Ishikawa (cell line): ENCODE measurements around the gene ARRB1.

Source experiments
- CEBPB ChIP-seq: IDR thresholded peaks from 2 replicates; pipeline ENCODE4 v1.6.1; 2012
- CREB1 ChIP-seq: IDR thresholded peaks from 2 replicates; pipeline ENCODE4 v1.6.1; 2012; ENCODE audit warnings: low read depth
- EGR1 ChIP-seq: IDR thresholded peaks from 2 replicates; pipeline ENCODE4 v1.6.1; 2012
- EP300 ChIP-seq: IDR thresholded peaks from 2 replicates; pipeline ENCODE4 v1.6.1; 2012; ENCODE audit warnings: borderline replicate concordance
- FOXM1 ChIP-seq: IDR thresholded peaks from 2 replicates; pipeline ENCODE4 v1.6.1; 2012; ENCODE audit warnings: low read depth, borderline replicate concordance
- MAX ChIP-seq: IDR thresholded peaks from 2 replicates; pipeline ENCODE4 v1.6.1; 2012
- NFIC ChIP-seq: IDR thresholded peaks from 2 replicates; pipeline ENCODE4 v1.6.1; 2012
- RAD21 ChIP-seq: IDR thresholded peaks from 2 replicates; pipeline ENCODE4 v1.6.1; 2012; ENCODE audit warnings: low read depth
- REST ChIP-seq: IDR thresholded peaks from 2 replicates; pipeline ENCODE4 v1.6.1; 2012; ENCODE audit warnings: low read depth, mild to moderate bottlenecking
- TAF1 ChIP-seq: IDR thresholded peaks from 2 replicates; pipeline ENCODE4 v1.6.1; 2012; ENCODE audit warnings: low read depth, mild to moderate bottlenecking
- TCF12 ChIP-seq: IDR thresholded peaks from 2 replicates; pipeline ENCODE4 v1.6.1; 2012; ENCODE audit warnings: low read depth
- TEAD4 ChIP-seq: IDR thresholded peaks from 2 replicates; pipeline ENCODE4 v1.6.1; 2012
- USF1 ChIP-seq: IDR thresholded peaks from 2 replicates; pipeline ENCODE4 v1.6.1; 2012
- YY1 ChIP-seq: IDR thresholded peaks from 2 replicates; pipeline ENCODE4 v1.6.1; 2012; ENCODE audit warnings: low read depth
- ZBTB7A ChIP-seq: IDR thresholded peaks from 2 replicates; pipeline ENCODE4 v1.6.1; 2012; ENCODE audit warnings: low read depth

Gene ARRB1

GRCh38 chr11:75394085-75394840, 42.8 kb upstream of the ARRB1 start:
- TF ChIP-seq TAF1 (no peak), EGR1 (no peak), CEBPB (no peak), USF1 (no peak), RAD21 (no peak), REST (no peak), ZBTB7A (no peak), FOXM1 (no peak), TEAD4 (no peak), TCF12 (no peak), NFIC (no peak)

GRCh38 chr11:75389925-75390324, 38.5 kb upstream of the ARRB1 start:
- TF ChIP-seq REST (no peak), FOXM1 (no peak), USF1 (no peak), RAD21 (no peak), YY1 (no peak), EP300 (no peak), TAF1 (no peak), TCF12 (no peak), NFIC (no peak), CREB1 (no peak), MAX (no peak), EGR1 (no peak), ZBTB7A (no peak), CEBPB (no peak), TEAD4 (no peak)

- no peak for TF ChIP-seq ZBTB7A
- TF ChIP-seq TCF12, result no peak
- TF ChIP-seq USF1, result no peak
- TF ChIP-seq MAX, result no peak
- no peak for TF ChIP-seq EGR1
- no peak for TF ChIP-seq TEAD4
- TF ChIP-seq EP300, result no peak
- TF ChIP-seq CREB1, result no peak
- TF ChIP-seq TAF1, result no peak
- TF ChIP-seq REST, result no peak
- no peak for TF ChIP-seq YY1
- no peak for TF ChIP-seq FOXM1
- no peak for TF ChIP-seq NFIC
- no peak for TF ChIP-seq CEBPB
Observed at GRCh38 chr11:75389276-75389605, 37.8 kb upstream of the ARRB1 start.
